GM21381 (cell line): ENCODE measurements around the gene LMBRD1.
A peak's percentile ranks its signal among the peaks of the same experiment; 100 is the strongest.
"Not testable (repeated sequence)": the region's sequence is repeated elsewhere in the genome, so short reads cannot be mapped to it uniquely, and the experiment has no call there.

Source experiments
- ATAC-seq: cut with Tn5 transposase; IDR thresholded peaks from one replicate; pipeline ENCODE4 v1.9.1; 2021; ENCODE audit warnings: mild to moderate bottlenecking, moderate library complexity; ENCODE audit not compliant: unreplicated experiment

The LMBRD1 gene

DNA sequence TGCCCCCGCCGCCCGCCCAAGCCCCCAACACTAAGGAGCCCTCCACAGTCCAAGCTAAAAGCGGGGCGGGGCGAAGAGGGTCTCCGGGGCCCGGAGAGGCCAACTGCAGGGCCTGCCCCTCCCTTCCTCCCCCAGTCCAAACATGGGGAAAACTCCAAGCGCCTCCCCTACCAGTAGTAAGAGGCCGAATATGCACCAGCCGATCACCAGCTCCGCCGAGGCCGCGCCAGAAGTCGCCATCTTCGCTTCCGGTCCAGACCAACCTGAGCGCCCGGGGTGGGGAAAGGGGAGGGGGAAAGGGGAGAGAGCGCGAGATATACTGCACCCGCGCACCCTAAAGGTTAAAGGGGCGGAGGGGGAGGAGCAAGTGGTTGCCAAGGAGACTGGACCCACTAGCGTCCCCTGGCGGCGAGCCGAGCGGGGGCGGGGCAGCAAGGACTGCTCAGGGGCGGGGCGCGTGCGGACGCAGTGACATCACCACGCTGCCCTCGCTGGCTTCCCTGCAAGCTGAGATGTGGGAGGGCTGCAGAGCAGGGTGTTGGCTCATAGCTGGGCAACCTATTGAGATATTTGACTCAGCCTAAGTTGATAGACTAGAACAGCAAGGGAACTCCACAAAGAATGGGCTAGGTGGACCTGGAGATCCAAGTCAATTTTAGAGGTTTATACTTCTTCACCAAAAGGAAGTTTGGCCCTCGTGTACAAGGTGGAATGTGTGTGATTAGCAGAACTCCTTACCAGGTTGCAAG, at the start of gene LMBRD1:
Gene LMBRD1, minus strand, starts transcription at position 369 of the 749 bp plus-strand sequence. Its CDS starts 129 bp downstream, at position 240.
- peak; percentile 91 for ATAC-seq

DNA sequence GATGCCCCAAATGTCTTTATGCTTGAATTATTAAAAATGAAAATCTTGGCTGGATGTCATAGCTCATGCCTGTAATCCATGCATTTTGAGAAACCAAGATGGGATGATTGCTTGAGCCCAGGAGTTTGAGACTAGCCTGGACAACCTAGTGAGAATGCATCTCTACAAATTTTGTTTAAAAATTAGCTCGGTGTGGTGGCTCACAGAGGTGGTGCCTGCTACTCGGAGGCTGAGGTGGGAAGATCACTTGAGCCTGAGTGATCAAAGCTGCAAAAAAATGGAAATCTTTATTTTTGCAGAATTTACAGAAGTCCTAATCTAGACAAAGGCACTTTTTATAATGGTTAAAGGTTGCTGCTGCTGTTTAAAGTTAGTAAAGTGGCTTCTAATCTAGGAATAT, 49.5 kb upstream of the LMBRD1 start:
- no peak for ATAC-seq

- ATAC-seq = no peak
These were observed 46.4 kb upstream of the LMBRD1 start for GRCh38 chr6:69843189-69843588.

DNA sequence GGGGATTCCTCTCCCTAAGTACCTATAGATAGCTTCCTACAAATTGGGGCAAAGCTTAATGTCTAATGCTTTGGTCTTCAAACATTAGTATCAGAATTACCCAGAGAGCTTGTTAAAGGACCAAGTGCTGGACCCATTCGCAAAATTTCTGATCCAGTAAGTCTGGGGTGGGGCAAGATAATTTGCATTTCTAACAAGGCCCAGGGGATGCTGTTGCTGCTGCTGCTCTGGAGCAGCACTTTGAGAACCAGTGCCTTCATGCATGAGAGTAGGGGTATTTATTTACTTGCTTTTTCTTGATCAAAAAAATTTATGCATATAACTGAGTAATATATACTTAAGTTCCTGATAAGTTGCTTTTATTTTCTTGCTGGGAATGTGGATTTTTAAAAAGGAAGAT, 45.1 kb upstream of the LMBRD1 start:
- no peak for ATAC-seq

- ATAC-seq = peak; percentile 80
These were observed 38.8 kb upstream of the LMBRD1 start for GRCh38 chr6:69835414-69836179.

GRCh38 chr6:69832558-69832957, 35.7 kb upstream of the LMBRD1 start:
- no peak for ATAC-seq

GRCh38 chr6:69827276-69827893, 30.6 kb upstream of the LMBRD1 start:
- ATAC-seq = no peak

- ATAC-seq = no peak
These were observed 29.1 kb upstream of the LMBRD1 start for GRCh38 chr6:69825904-69826303.

DNA sequence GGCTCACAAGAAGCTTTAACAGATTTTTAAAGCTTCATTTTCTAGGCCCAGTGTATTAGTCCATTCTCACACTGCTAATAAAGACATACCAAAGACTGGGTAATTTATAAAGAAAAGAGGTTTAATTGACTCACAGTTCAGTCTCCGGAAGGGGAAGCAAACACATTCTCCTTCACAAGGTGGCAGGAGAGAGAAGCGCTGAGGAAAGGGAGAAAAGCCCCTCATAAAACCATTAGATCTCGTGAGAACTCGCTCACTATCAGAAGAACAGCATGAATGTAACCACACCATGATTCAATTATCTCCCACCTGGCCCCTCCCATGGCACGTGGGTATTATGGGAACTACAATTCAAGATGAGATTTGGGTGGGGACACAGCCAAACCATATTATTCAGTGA, 27.5 kb upstream of the LMBRD1 start:
- ATAC-seq = not testable (repeated sequence)

DNA sequence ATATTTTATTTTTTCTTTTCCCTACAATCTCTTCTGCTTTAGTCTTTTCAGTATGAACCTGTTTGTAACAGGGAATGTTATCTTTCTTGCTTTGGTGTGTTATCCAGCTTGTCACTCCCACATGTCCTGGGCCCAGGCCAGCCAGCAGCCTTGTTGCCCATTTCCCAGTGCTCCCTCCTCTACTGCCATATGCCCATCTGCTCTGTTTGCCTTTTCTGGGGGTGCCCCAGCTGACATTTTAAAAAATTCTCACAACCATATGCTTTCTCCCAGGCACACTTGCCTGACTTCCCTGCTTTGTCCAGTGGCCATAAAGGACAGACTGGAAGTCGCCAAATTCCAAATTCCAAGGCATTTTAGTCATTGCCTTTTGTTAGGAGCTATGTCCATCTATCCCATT, 23.6 kb upstream of the LMBRD1 start:
- no peak for ATAC-seq

GRCh38 chr6:69820018-69820417, 23.2 kb upstream of the LMBRD1 start:
- ATAC-seq = no peak

DNA sequence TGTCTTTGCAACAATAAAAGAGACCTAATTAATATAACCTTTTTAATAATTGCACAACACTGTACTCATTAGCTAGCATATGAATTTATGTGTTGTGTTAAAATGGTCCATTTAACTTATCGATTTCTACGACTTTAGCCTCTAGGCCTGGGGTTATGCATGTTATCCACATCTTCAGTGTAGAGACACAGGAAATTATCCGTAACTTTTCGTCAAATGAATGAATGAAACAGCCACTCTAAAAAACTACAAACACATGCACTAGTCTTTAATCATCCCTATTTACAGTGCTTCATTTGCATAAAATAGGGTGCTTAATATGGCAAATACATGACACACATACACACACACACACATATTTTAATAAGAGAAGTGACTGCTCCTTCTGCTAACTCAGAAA, 22.3 kb upstream of the LMBRD1 start:
- no peak for ATAC-seq

DNA sequence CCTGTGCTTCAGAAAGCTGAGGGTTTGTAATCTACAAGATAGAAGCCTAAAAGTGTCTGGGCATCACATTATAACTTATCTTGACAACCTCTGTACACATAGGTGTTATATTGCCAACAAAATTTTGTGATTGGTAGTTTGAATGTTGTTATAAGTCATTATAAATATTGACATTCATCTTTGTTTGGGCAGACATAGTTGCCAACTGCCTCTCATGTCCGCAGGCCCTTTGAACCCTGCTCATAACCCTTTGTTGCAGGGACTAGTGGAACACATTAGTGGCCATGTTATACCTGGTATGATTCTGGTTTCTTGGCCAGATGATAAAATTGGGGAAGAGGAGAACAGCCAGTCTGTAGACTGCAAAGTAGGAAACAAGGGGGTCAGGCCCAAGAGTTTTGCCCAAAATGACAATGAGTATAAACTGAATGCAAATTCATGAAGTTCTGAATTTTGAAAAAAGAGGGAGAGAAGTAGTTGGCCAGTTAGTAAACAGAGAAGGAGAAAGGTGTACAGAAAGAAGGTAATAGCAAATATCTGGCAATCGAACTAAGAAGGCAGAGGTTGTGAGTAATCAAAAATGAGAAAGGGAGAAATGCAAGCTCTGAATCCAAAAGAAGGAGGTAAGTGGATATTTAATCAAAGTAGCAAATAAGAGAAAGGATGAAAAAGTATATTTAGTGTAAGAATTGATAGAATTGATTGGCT, 21.6 kb upstream of the LMBRD1 start:
- ATAC-seq = no peak

- ATAC-seq = no peak
These were observed 20.5 kb upstream of the LMBRD1 start for GRCh38 chr6:69817358-69817757.

- ATAC-seq = no peak
These were observed 19.8 kb upstream of the LMBRD1 start for GRCh38 chr6:69816569-69816968.

DNA sequence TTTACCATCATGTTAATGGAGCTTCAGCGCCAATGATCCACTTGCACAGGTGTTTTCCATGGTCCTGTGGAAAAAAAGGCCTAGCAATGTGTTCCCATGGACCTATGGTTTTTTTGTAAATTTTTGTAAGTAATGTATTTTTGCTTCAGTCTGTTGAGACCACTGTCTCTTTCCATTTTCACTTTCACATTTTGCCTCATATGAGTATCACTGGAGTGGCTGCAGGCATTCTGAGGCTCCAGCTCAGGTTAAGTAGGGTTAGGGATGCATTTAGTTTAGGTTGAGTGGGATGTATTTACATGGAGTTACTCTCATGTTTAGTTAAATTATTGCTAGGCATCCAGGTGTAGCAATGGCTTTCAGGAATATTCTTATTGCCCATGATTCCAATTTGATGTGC, 19.2 kb upstream of the LMBRD1 start:
- peak; percentile 69 for ATAC-seq

DNA sequence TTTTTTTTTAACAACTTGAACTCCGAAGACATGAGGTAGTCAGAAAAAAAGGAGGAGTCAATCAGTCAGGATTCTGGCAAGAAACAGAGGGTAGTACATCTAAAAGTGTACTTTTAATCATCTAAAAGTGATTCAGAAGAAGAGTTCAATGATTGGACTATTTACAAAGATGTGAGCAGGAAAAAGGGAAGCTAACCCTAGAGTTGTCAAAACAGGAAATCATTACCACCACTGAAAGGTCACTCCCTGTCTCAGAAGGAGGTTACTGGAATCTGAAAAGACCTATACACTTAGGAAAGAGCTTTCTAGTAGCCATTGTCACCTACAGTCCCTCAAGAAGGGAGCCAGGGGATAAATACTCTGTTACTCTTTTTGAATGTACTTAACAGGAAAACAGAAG, 16.7 kb upstream of the LMBRD1 start:
- ATAC-seq = peak; percentile 41

GRCh38 chr6:69812746-69813427, 16.1 kb upstream of the LMBRD1 start:
- no peak for ATAC-seq

GRCh38 chr6:69802995-69803394, 6.2 kb upstream of the LMBRD1 start:
- ATAC-seq = no peak

DNA sequence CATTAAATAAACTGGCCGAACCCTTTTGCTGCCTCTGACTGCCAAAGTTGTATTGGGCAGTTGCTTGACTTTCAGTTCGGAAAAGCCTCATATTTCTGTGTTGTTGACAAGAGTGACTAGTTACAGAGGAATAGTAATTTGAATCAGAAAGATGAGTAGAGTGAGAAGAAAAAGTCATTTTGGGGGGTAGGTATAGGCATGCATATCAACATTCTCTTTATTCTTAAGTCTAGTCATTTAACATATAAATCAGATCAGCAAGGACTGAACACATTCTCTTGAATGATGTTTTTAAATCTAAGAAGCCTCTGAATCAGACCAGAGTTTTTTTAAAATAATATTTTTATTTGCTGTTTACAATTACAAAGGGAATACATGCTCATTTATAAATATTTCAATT, 4.9 kb upstream of the LMBRD1 start:
- no peak for ATAC-seq

GRCh38 chr6:69801225-69801624, 4.4 kb upstream of the LMBRD1 start:
- no peak for ATAC-seq
